Measurements from ENCODE around the gene FRMD8. TPM values are rescaled to one million over a fixed set of nuclear protein-coding genes. Genes with fewer than 3 reads are reported as not detected.

FRMD8 gene
- total and polyA plus RNA-seq, 9 of the 15 experiments (the other 6 are each of a cell fraction or from before 2014, with no cell fraction given) = 4.5 to 54.5 (median 15.8) TPM

GRCh38 chr11:65341856-65342255, 44.6 kb upstream of the FRMD8 start (continued):
- TF ChIP-seq, protein P1, sequence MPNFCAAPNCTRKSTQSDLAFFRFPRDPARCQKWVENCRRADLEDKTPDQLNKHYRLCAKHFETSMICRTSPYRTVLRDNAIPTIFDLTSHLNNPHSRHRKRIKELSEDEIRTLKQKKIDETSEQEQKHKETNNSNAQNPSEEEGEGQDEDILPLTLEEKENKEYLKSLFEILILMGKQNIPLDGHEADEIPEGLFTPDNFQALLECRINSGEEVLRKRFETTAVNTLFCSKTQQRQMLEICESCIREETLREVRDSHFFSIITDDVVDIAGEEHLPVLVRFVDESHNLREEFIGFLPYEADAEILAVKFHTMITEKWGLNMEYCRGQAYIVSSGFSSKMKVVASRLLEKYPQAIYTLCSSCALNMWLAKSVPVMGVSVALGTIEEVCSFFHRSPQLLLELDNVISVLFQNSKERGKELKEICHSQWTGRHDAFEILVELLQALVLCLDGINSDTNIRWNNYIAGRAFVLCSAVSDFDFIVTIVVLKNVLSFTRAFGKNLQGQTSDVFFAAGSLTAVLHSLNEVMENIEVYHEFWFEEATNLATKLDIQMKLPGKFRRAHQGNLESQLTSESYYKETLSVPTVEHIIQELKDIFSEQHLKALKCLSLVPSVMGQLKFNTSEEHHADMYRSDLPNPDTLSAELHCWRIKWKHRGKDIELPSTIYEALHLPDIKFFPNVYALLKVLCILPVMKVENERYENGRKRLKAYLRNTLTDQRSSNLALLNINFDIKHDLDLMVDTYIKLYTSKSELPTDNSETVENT (CRISPR knock-in tag; IDR thresholded peaks at IDR 0.05) = no peak
- no peak for TF ChIP-seq ZNF347 (CRISPR knock-in tag; IDR thresholded peaks at IDR 0.05; ENCODE audit: low read depth)
- TF ChIP-seq PRPF4 (IDR thresholded peaks at IDR 0.05; ENCODE audit: insufficient read depth, low read depth, low read length, poor library complexity, severe bottlenecking) = no peak
- no peak for TF ChIP-seq SP2 (IDR thresholded peaks at IDR 0.05; ENCODE audit: extremely low read depth, low read depth, low read length, poor library complexity, severe bottlenecking)
- TF ChIP-seq SIRT6 (IDR thresholded peaks at IDR 0.05; ENCODE audit: low read depth, low read length) = no peak

GRCh38 chr11:65351511-65351910, 34.9 kb upstream of the FRMD8 start:
- H3K79me2 ChIP-seq (ENCODE audit: control insufficient read depth, insufficient read depth, low read length) = no peaks in the 10 kb centered on the region
- no peak overlapping the region for H3K27ac ChIP-seq (ENCODE audit: extremely low read depth, low read depth, low read length)
- CTCF ChIA-PET (ENCODE audit: low intra/inter-chr PET ratio) = no interaction called here
- BruUV-seq (replicated peaks) = no TSS peak
- H3K9ac ChIP-seq (ENCODE audit: insufficient read depth in 1 of 2, low read depth in 2 of 2, low read length in 2 of 2) = no peak overlapping the region
- no peak overlapping the region for H3K4me2 ChIP-seq (ENCODE audit: insufficient read depth, low read length)
- DNase-seq (ENCODE audit: extremely low read depth in 1 of 4, low spot score in 3 of 4) (no peak), ATAC-seq (no peak), FAIRE-seq (no peak)
- in situ Hi-C loops (cut with MboI) = no loop called here
- H3K9me1 ChIP-seq (ENCODE audit: control insufficient read depth, insufficient read depth, low read length) = no peaks in the 10 kb centered on the region
- peaks cover 51% of the 10 kb centered on the region for H3K36me3 ChIP-seq (ENCODE audit: control insufficient read depth, insufficient read depth, low read length)
- H3K27me3 ChIP-seq (ENCODE audit: control insufficient read depth in 2 of 2, insufficient read depth in 2 of 2, low read length in 2 of 2) = no peaks in the 10 kb centered on the region
- POLR2A ChIA-PET = interaction anchor here (0.6 to 15.6 kb wide), 7 partner anchors 9 to 236 kb away, joined by 3 to 253 read pairs (median 5); partner anchors contain the start of genes DPF2, MALAT1 and NEAT1
- peaks cover 15 to 30% of the 10 kb centered on the region in 2 experiments for H3K4me1 ChIP-seq (replicated peaks in 1 of 2; ENCODE audit: control insufficient read depth in 2 of 2, insufficient read depth in 2 of 2, low read length in 2 of 2)
- no peak overlapping the region for H2AFZ ChIP-seq (ENCODE audit: low read depth, low read length)
- H3K9me3 ChIP-seq (replicated peaks; ENCODE audit: control insufficient read depth, insufficient read depth, low read depth, low read length) = no peaks in the 10 kb centered on the region
- WGBS (ENCODE audit: insufficient coverage, low coverage, missing lambda C conversion rate) = 92% methylated on average over 2 of the region's 2 CpGs
- intact Hi-C loops (cut with micrococcal nuclease) = no loop called here
- no peak overlapping the region for H3K4me3 ChIP-seq
- H4K20me1 ChIP-seq (replicated peaks; ENCODE audit: control insufficient read depth, insufficient read depth, low read length) = peaks cover 5% of the 10 kb centered on the region; the same call in 1 of the 2 replicates
- TF ChIP-seq ZNF311 (CRISPR knock-in tag; IDR thresholded peaks at IDR 0.05) (no peak), GTF2F1 (IDR thresholded peaks at IDR 0.05; ENCODE audit: low read depth, low read length) (no peak), DPF2 (IDR thresholded peaks at IDR 0.05) (no peak), ZNF224 (CRISPR knock-in tag; IDR thresholded peaks at IDR 0.05) (no peak), AFF1 (IDR thresholded peaks at IDR 0.05; ENCODE audit: low read depth in 1 of 2, partially characterized antibody in 2 of 2) (no peak), FOXJ3 (CRISPR knock-in tag; IDR thresholded peaks at IDR 0.05) (no peak), TARDBP (IDR thresholded peaks at IDR 0.05) (no peak), GABPB2 (CRISPR knock-in tag; conservative IDR thresholded peaks at IDR 0.05) (no peak)
- TF ChIP-seq, protein P2, sequence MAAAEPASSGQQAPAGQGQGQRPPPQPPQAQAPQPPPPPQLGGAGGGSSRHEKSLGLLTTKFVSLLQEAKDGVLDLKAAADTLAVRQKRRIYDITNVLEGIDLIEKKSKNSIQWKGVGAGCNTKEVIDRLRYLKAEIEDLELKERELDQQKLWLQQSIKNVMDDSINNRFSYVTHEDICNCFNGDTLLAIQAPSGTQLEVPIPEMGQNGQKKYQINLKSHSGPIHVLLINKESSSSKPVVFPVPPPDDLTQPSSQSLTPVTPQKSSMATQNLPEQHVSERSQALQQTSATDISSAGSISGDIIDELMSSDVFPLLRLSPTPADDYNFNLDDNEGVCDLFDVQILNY (CRISPR knock-in tag; IDR thresholded peaks at IDR 0.05) = no peak

All from K562 (cell line).